ENCODE measurements around the gene PRKAG1. TPM values are rescaled to one million over a fixed set of nuclear protein-coding genes. Genes with fewer than 3 reads are reported as not detected.

The PRKAG1 gene
- total RNA-seq, 1 experiment from 2014 or later: 57.3 TPM

DNA sequence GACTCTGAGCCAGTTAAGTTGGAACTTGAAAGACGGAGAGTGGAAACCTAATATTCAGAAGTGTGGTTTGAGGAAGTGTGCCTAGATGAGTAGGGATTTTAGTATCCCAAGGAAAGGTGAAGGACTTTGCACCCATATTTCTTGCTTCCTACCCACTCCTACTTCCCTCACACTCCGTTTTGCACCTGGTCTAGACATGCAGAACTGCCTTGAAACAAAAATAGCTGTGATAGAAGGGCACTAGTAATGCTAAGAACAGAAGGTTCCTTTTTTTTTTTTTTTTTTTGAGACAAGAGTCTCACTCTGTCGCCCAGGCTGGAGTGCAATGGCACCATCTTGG lies 60.6 kb downstream of the PRKAG1 start:
- Histone ChIP-seq H3K27ac (ENCODE audit: low read length) (peak overlapping the region; percentile 92), H3K9me3 (ENCODE audit: control insufficient read depth, insufficient read depth, low read depth, low read length) (no peaks in the 10 kb centered on the region), H3K4me1 (ENCODE audit: control insufficient read depth, insufficient read depth, low read length) (peaks cover 18% of the 10 kb centered on the region), H3K36me3 (ENCODE audit: control insufficient read depth, insufficient read depth, low read length) (peaks cover 3% of the 10 kb centered on the region; the same call in 1 of the 2 replicates), H3K4me3 (ENCODE audit: low read depth in 2 of 2, low read length in 2 of 2) (peak overlapping the region; percentile 96), H3K27me3 (ENCODE audit: control insufficient read depth, insufficient read depth, low read length) (no peaks in the 10 kb centered on the region)
- TSS peak; percentile 72 for BruUV-seq (replicated peaks)
- POLR2A ChIA-PET: interaction anchor here (0.6 to 1.1 kb wide), 2 partner anchors 10 to 16 kb away, joined by 4 to 8 read pairs; no protein-coding TSS in a partner anchor
- CTCF ChIA-PET: interaction anchor here (1.0 kb wide), 1 partner anchor 39 kb away, joined by 7 read pairs; no protein-coding TSS in a partner anchor
- ATAC-seq: no peak
- in situ Hi-C loops (cut with HindIII; ENCODE audit: low pct_unique_long_range_greater_than_20kb, low sequenced_read_pairs): no loop called here
- DNase-seq (ENCODE audit: low read depth, low spot score): no peak
- intact Hi-C loops (cut with micrococcal nuclease; ENCODE audit: unreplicated experiment): no loop called here
- TF ChIP-seq, protein P1, sequence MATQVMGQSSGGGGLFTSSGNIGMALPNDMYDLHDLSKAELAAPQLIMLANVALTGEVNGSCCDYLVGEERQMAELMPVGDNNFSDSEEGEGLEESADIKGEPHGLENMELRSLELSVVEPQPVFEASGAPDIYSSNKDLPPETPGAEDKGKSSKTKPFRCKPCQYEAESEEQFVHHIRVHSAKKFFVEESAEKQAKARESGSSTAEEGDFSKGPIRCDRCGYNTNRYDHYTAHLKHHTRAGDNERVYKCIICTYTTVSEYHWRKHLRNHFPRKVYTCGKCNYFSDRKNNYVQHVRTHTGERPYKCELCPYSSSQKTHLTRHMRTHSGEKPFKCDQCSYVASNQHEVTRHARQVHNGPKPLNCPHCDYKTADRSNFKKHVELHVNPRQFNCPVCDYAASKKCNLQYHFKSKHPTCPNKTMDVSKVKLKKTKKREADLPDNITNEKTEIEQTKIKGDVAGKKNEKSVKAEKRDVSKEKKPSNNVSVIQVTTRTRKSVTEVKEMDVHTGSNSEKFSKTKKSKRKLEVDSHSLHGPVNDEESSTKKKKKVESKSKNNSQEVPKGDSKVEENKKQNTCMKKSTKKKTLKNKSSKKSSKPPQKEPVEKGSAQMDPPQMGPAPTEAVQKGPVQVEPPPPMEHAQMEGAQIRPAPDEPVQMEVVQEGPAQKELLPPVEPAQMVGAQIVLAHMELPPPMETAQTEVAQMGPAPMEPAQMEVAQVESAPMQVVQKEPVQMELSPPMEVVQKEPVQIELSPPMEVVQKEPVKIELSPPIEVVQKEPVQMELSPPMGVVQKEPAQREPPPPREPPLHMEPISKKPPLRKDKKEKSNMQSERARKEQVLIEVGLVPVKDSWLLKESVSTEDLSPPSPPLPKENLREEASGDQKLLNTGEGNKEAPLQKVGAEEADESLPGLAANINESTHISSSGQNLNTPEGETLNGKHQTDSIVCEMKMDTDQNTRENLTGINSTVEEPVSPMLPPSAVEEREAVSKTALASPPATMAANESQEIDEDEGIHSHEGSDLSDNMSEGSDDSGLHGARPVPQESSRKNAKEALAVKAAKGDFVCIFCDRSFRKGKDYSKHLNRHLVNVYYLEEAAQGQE (IDR thresholded peaks at IDR 0.05; ENCODE audit: insufficient read depth in 1 of 2, low read depth in 2 of 2, low read length in 1 of 2): no peak
- TF ChIP-seq POLR2AphosphoS5 (IDR thresholded peaks at IDR 0.05; ENCODE audit: low read depth, low read length): no peak
- TF ChIP-seq SIN3A (IDR thresholded peaks at IDR 0.05; ENCODE audit: borderline replicate concordance, insufficient read depth, low read depth, low read length): no peak
- no peak for TF ChIP-seq TCF7L2 (IDR thresholded peaks at IDR 0.05; ENCODE audit: low read depth, low read length)
- no peak for TF ChIP-seq CTCF (IDR thresholded peaks at IDR 0.05)

- intact Hi-C loops (cut with micrococcal nuclease; ENCODE audit: unreplicated experiment): no loop called here
- peak; percentile 72 for DNase-seq (ENCODE audit: low read depth, low spot score)
- no TSS peak for BruUV-seq (replicated peaks)
Observed at GRCh38 chr12:48957141-48958048, 61.2 kb downstream of the PRKAG1 start, which contains the start of gene ARF3. ARF3 (minus strand) TSS chr12:48957487; CDS start chr12:48941095, 16,392 bp downstream.

More at GRCh38 chr12:48957141-48958048, 61.2 kb downstream of the PRKAG1 start, which contains the start of gene ARF3:
- Histone ChIP-seq H3K36me3 (ENCODE audit: control insufficient read depth, insufficient read depth, low read length) (peaks cover 6% of the 10 kb centered on the region; the same call in 1 of the 2 replicates), H3K4me1 (ENCODE audit: control insufficient read depth, insufficient read depth, low read length) (peaks cover 18% of the 10 kb centered on the region), H3K9me3 (ENCODE audit: control insufficient read depth, insufficient read depth, low read depth, low read length) (no peaks in the 10 kb centered on the region), H3K27ac (ENCODE audit: low read length) (peak within 1 kb of the TSS; percentile 92), H3K4me3 (ENCODE audit: low read depth in 2 of 2, low read length in 2 of 2) (peak within 1 kb of the TSS; percentile 96), H3K27me3 (ENCODE audit: control insufficient read depth, insufficient read depth, low read length) (no peaks in the 10 kb centered on the region)
- POLR2A ChIA-PET: interaction anchor here (0.6 to 1.1 kb wide), 3 partner anchors 11 to 38 kb away, joined by 3 to 8 read pairs (median 6); no protein-coding TSS in a partner anchor
- TF ChIP-seq POLR2AphosphoS5 (IDR thresholded peaks at IDR 0.05; ENCODE audit: low read depth, low read length) (peak; percentile 88), CTCF (IDR thresholded peaks at IDR 0.05) (no peak), SIN3A (IDR thresholded peaks at IDR 0.05; ENCODE audit: borderline replicate concordance, insufficient read depth, low read depth, low read length) (peak; percentile 98), TCF7L2 (IDR thresholded peaks at IDR 0.05; ENCODE audit: low read depth, low read length) (no peak)
- TF ChIP-seq, protein P1 (IDR thresholded peaks at IDR 0.05; ENCODE audit: insufficient read depth in 1 of 2, low read depth in 2 of 2, low read length in 1 of 2): no peak
- in situ Hi-C loops (cut with HindIII; ENCODE audit: low pct_unique_long_range_greater_than_20kb, low sequenced_read_pairs): no loop called here
- CTCF ChIA-PET: interaction anchor here (0.6 to 1.0 kb wide), 3 partner anchors 20 to 112 kb away, joined by 3 to 7 read pairs (median 3); partner anchors contain the start of gene WNT1
- ATAC-seq: peak; percentile 96

All from Panc1 (cell line).